Neural cell (in vitro differentiated cells): ENCODE measurements around the gene GABRB1. TPM values are rescaled to one million over a fixed set of nuclear protein-coding genes. Genes with fewer than 3 reads are reported as not detected.

Experiments used
- H2AFZ ChIP-seq: fragments of 200-600, 300-800 bp; sonication (generic), shearing (Covaris generic); 2 replicates; pipeline ENCODE4 v1.6.0; 2014; ENCODE audit warnings: low read depth, mild to moderate bottlenecking, antibody characterized with exemption, low read length, moderate library complexity
- H3F3A ChIP-seq: fragments of 200-600 bp; shearing (Covaris generic); 2 replicates; pipeline ENCODE4 v1.6.1; 2016; ENCODE audit warnings: mild to moderate bottlenecking, moderate library complexity, mixed read lengths, antibody characterized with exemption, low read length; ENCODE audit not compliant: insufficient read depth, poor library complexity, severe bottlenecking
- H3K27ac ChIP-seq: fragments of 200-600, 300-800 bp; sonication (generic), shearing (Covaris generic); 2 replicates; pipeline ENCODE4 v1.5.1; 2014; ENCODE audit warnings: mild to moderate bottlenecking, low read length, moderate library complexity
- H3K27me3 ChIP-seq: fragments of 300-800, 200-600 bp; sonication (generic), shearing (Covaris generic); 2 replicates; pipeline ENCODE4 v1.6.0; 2014; ENCODE audit warnings: mild to moderate bottlenecking, low read depth, low read length, moderate library complexity; ENCODE audit not compliant: insufficient read depth
- H3K36me3 ChIP-seq: fragments of 300-800, 200-600 bp; sonication (generic), shearing (Covaris generic); 2 replicates; pipeline ENCODE4 v1.5.1; 2014; ENCODE audit warnings: mild to moderate bottlenecking, antibody characterized with exemption, low read length, moderate library complexity; ENCODE audit not compliant: insufficient read depth
- H3K4me2 ChIP-seq: fragments of 300-800, 200-600 bp; sonication (generic), shearing (Covaris generic); 2 replicates; pipeline ENCODE4 v1.6.0; 2014; ENCODE audit warnings: mild to moderate bottlenecking, low read length
- H3K4me3 ChIP-seq: fragments of 300-800, 200-600 bp; sonication (generic), shearing (Covaris generic); 2 replicates; pipeline ENCODE4 v1.5.1; 2014; ENCODE audit warnings: mild to moderate bottlenecking, low read length, moderate library complexity
- H3K79me2 ChIP-seq: fragments of 200-600 bp; shearing (Covaris generic); replicated peaks from 2 replicates; pipeline ENCODE4 v1.6.0; 2014; ENCODE audit warnings: mild to moderate bottlenecking, low read length, moderate library complexity; ENCODE audit not compliant: insufficient read depth
- H3K9ac ChIP-seq: fragments of 300-800, 200-600 bp; sonication (generic), shearing (Covaris generic); 2 replicates; pipeline ENCODE4 v1.6.1; 2016; ENCODE audit warnings: mild to moderate bottlenecking, low read length, mixed read lengths
- H3K9me2 ChIP-seq: fragments of 200-600 bp; shearing (Covaris generic); 2 replicates; pipeline ENCODE4 v1.6.1; 2016; ENCODE audit warnings: mild to moderate bottlenecking, low read length, mixed read lengths; ENCODE audit not compliant: insufficient read depth
- H3K9me3 ChIP-seq: fragments of 200-600, 300-800 bp; sonication (generic), shearing (Covaris generic); 2 replicates; pipeline ENCODE4 v1.6.1; 2016; ENCODE audit warnings: mild to moderate bottlenecking, mixed run types, low read length, moderate library complexity, mixed read lengths
- H4K20me1 ChIP-seq: fragments of 200-600 bp; shearing (Covaris generic); 2 replicates; pipeline ENCODE4 v1.6.1; 2016; ENCODE audit warnings: mild to moderate bottlenecking, mixed run types; ENCODE audit not compliant: insufficient read depth
- EP300 ChIP-seq: fragments of 450-650 bp; conservative IDR thresholded peaks from 2 replicates; pipeline ENCODE4 v1.6.1; 2014; ENCODE audit warnings: antibody characterized with exemption, mild to moderate bottlenecking, moderate library complexity; ENCODE audit not compliant: poor library complexity, severe bottlenecking
- EZH2 ChIP-seq: fragments of 200-600, 300-800 bp; shearing (Covaris generic), sonication (generic); IDR thresholded peaks from 2 replicates; pipeline ENCODE4 v1.6.1; 2014; ENCODE audit warnings: antibody characterized with exemption, low read length, borderline replicate concordance, mild to moderate bottlenecking; ENCODE audit not compliant: insufficient read depth, poor library complexity, severe bottlenecking
- MXI1 ChIP-seq: fragments of 450-650 bp; conservative IDR thresholded peaks from 2 replicates; pipeline ENCODE4 v1.6.1; 2014; ENCODE audit warnings: antibody characterized with exemption, mild to moderate bottlenecking; ENCODE audit not compliant: poor library complexity, severe bottlenecking
- POLR2AphosphoS5 ChIP-seq: IDR thresholded peaks from 2 replicates; pipeline ENCODE4 v1.6.1; 2012
- RAD21 ChIP-seq: fragments of 450-650 bp; conservative IDR thresholded peaks from 2 replicates; pipeline ENCODE4 v1.6.1; 2014; ENCODE audit warnings: antibody characterized with exemption, mild to moderate bottlenecking, moderate library complexity
- SMC3 ChIP-seq: fragments of 450-650 bp; conservative IDR thresholded peaks from 2 replicates; pipeline ENCODE4 v1.6.1; 2014; ENCODE audit warnings: antibody characterized with exemption, mild to moderate bottlenecking, moderate library complexity; ENCODE audit not compliant: poor library complexity
- TAF1 ChIP-seq: IDR thresholded peaks from 2 replicates; pipeline ENCODE4 v1.6.1; 2012; ENCODE audit warnings: low read depth
- polyA plus RNA-seq: library from polyadenylated mRNA; depleted of rRNA; stranded (reverse); fragments of >200 nt; gene quantifications from 2 replicates; pipeline ENCODE4 v1.2.3, GENCODE V29; 2014
- TF ChIP-seq, protein P1 (sequence below): IDR thresholded peaks from 2 replicates; pipeline ENCODE4 v1.6.1; 2012; ENCODE audit warnings: borderline replicate concordance
- TF ChIP-seq, protein P2 (sequence below): fragments of 450-650 bp; IDR thresholded peaks from 2 replicates; pipeline ENCODE4 v1.5.1; 2014; ENCODE audit warnings: antibody characterized with exemption, mild to moderate bottlenecking, moderate library complexity; ENCODE audit not compliant: poor library complexity, severe bottlenecking

GABRB1 gene
- polyA plus RNA-seq, 1 donor from 2014 or later: 1.0 TPM

DNA sequence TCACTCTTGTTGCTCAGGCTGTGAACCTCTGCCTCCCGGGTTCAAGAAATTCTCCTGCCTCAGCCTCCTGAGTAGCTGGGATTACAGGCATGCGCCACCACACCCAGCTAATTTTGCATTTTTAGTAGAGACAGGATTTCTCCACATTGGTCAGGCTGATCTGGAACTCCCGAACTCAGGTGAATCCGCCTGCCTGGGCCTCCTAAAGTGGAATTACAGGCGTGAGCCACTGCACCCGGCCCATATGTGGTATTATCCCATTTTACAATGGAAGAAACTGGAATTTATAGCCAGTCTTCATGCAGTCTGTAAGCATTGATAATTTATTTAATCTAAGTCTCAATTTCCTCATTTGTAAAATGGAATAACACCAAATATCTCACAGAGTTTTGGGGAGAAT, 161.8 kb downstream of the GABRB1 start:
- no peaks in the 10 kb centered on the region for H3K36me3 ChIP-seq
- H2AFZ ChIP-seq: no peak overlapping the region
- TF ChIP-seq EP300: no peak
- TF ChIP-seq, protein P1, sequence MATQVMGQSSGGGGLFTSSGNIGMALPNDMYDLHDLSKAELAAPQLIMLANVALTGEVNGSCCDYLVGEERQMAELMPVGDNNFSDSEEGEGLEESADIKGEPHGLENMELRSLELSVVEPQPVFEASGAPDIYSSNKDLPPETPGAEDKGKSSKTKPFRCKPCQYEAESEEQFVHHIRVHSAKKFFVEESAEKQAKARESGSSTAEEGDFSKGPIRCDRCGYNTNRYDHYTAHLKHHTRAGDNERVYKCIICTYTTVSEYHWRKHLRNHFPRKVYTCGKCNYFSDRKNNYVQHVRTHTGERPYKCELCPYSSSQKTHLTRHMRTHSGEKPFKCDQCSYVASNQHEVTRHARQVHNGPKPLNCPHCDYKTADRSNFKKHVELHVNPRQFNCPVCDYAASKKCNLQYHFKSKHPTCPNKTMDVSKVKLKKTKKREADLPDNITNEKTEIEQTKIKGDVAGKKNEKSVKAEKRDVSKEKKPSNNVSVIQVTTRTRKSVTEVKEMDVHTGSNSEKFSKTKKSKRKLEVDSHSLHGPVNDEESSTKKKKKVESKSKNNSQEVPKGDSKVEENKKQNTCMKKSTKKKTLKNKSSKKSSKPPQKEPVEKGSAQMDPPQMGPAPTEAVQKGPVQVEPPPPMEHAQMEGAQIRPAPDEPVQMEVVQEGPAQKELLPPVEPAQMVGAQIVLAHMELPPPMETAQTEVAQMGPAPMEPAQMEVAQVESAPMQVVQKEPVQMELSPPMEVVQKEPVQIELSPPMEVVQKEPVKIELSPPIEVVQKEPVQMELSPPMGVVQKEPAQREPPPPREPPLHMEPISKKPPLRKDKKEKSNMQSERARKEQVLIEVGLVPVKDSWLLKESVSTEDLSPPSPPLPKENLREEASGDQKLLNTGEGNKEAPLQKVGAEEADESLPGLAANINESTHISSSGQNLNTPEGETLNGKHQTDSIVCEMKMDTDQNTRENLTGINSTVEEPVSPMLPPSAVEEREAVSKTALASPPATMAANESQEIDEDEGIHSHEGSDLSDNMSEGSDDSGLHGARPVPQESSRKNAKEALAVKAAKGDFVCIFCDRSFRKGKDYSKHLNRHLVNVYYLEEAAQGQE: no peak
- TF ChIP-seq SMC3: no peak
- no peak for TF ChIP-seq TAF1
- no peak for TF ChIP-seq MXI1
- no peak for TF ChIP-seq RAD21
- H3K27me3 ChIP-seq: no peaks in the 10 kb centered on the region
- H3K9me3 ChIP-seq: no peaks in the 10 kb centered on the region
- H3K4me2 ChIP-seq: no peak overlapping the region
- no peaks in the 10 kb centered on the region for H3K79me2 ChIP-seq
- H3K27ac ChIP-seq: no peak overlapping the region
- no peaks in the 10 kb centered on the region for H4K20me1 ChIP-seq
- no peak overlapping the region for H3K9ac ChIP-seq
- H3F3A ChIP-seq: no peaks in the 10 kb centered on the region
- H3K9me2 ChIP-seq: no peaks in the 10 kb centered on the region
- no peak overlapping the region for H3K4me3 ChIP-seq

DNA sequence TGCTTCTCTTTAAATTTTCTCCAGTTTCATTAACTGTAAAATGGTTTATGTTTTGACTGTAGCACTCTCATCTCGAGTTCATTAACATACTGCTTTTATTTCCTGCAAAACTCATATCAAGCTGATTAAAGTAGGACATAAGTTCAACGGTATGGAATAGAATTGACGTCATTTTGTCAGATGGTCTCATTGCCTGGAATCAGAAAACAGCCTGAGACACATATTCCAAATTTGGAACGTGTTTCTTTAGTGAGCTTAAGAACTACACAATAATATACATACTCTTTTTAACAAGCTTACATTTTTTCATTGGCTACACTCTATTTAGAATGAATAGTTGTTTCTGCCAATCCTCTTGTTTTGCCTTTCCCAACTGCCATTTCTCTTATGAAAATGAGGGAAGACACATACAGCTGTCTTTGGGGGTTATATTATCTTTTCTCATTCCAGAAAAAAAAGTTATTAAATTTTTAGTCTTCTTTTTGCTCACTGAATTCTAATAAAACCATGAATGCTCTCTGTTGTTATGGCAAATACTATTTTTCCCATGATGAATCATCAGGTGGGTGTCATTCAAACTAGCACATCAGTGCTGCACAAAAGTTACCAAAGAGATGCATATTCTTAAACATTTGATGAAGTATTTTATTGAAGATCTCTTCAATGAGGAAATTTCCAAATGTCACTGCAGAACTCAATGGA, 162.8 kb downstream of the GABRB1 start:
- no peaks in the 10 kb centered on the region for H3K9me3 ChIP-seq
- no peaks in the 10 kb centered on the region for H3K79me2 ChIP-seq
- H3K4me3 ChIP-seq: no peak overlapping the region
- no peak for TF ChIP-seq EZH2
- H3K9me2 ChIP-seq: no peaks in the 10 kb centered on the region
- no peak overlapping the region for H3K9ac ChIP-seq
- H3K4me2 ChIP-seq: no peak overlapping the region
- H4K20me1 ChIP-seq: no peaks in the 10 kb centered on the region
- no peaks in the 10 kb centered on the region for H3F3A ChIP-seq
- no peaks in the 10 kb centered on the region for H3K27me3 ChIP-seq
- no peak overlapping the region for H3K27ac ChIP-seq
- no peaks in the 10 kb centered on the region for H3K36me3 ChIP-seq
- H2AFZ ChIP-seq: no peak overlapping the region

DNA sequence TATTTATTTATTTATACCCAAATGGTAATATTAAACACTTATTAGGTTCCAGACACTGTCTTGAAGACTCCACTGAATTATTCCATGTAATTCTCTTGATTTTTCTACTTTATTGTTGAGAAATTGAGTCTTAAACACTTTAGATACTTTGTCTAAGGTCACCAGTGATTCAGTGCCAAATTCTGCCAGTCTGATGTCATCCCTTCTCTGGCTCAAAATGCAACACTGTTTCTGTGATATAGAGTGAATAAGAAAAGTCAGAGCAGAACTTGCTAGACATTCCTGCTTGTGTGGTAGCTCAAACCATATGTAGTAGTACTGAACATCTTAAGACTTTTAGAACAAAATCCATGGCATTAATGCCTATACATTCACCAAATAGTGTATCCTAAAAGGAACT, 164.3 kb downstream of the GABRB1 start:
- Histone ChIP-seq H3K27me3 (no peaks in the 10 kb centered on the region), H3K36me3 (no peaks in the 10 kb centered on the region), H4K20me1 (no peaks in the 10 kb centered on the region), H3K4me2 (no peak overlapping the region), H3K9ac (no peak overlapping the region), H3K79me2 (no peaks in the 10 kb centered on the region), H3K9me2 (no peaks in the 10 kb centered on the region), H2AFZ (no peak overlapping the region), H3F3A (no peaks in the 10 kb centered on the region), H3K9me3 (no peaks in the 10 kb centered on the region), H3K4me3 (no peak overlapping the region), H3K27ac (no peak overlapping the region)
- TF ChIP-seq RAD21 (no peak), EZH2 (no peak), TAF1 (no peak), POLR2AphosphoS5 (no peak), EP300 (no peak), MXI1 (no peak), SMC3 (no peak)
- TF ChIP-seq, protein P1: no peak
- TF ChIP-seq, protein P2, sequence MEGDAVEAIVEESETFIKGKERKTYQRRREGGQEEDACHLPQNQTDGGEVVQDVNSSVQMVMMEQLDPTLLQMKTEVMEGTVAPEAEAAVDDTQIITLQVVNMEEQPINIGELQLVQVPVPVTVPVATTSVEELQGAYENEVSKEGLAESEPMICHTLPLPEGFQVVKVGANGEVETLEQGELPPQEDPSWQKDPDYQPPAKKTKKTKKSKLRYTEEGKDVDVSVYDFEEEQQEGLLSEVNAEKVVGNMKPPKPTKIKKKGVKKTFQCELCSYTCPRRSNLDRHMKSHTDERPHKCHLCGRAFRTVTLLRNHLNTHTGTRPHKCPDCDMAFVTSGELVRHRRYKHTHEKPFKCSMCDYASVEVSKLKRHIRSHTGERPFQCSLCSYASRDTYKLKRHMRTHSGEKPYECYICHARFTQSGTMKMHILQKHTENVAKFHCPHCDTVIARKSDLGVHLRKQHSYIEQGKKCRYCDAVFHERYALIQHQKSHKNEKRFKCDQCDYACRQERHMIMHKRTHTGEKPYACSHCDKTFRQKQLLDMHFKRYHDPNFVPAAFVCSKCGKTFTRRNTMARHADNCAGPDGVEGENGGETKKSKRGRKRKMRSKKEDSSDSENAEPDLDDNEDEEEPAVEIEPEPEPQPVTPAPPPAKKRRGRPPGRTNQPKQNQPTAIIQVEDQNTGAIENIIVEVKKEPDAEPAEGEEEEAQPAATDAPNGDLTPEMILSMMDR: no peak
